Islet precursor cell (in vitro differentiated cells): ENCODE results near the gene TXNDC11.
"Not testable (repeated sequence)": the region's sequence is repeated elsewhere in the genome, so short reads cannot be mapped to it uniquely, and the experiment has no call there.

Experiments used
- DNase-seq: peaks from one replicate; pipeline ENCODE4 v3.0.0-alpha.2; 2018

TXNDC11 gene

DNA sequence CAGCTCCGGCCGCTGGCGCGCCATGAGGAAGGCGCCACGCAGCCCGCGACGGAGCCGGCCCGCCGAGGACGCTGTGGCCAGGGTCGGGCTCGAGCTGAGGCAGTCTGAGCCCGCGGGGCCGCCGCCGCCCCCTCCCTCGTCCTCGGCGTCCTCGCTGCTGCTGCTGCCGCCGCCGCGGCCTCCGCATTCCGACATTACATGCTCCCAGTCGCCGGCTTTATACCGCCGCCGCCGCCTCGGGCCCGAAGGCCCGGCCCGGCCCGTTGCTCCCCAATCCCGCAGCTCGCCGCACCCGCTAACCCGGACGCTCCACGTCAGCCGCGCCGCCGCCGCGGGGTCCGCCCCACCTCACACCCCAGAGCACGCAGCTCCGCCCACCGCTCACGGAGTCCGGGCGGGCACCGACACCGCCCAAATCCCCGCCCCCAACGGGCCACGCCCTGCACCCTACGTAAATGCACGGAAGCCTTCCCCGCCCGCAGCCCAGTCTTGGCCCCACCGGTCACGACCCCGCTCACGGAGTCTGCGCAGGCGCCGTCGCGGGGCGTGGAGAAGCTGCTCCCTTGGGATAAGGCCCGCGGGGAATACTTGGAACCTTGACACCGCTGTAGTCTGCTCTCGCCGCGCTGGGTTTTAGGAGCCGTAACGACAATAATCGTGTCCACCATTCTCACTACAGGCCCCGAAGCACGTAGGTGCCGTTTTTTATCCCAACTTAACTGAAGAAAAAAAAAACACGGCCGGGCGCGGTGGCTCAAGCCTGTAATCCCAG is at the start of gene TXNDC11:
TXNDC11 (minus strand) TSS at position 322 of the 772 bp plus-strand sequence; CDS start at position 195, 127 bp downstream.
- DNase-seq: peak; percentile 99

DNA sequence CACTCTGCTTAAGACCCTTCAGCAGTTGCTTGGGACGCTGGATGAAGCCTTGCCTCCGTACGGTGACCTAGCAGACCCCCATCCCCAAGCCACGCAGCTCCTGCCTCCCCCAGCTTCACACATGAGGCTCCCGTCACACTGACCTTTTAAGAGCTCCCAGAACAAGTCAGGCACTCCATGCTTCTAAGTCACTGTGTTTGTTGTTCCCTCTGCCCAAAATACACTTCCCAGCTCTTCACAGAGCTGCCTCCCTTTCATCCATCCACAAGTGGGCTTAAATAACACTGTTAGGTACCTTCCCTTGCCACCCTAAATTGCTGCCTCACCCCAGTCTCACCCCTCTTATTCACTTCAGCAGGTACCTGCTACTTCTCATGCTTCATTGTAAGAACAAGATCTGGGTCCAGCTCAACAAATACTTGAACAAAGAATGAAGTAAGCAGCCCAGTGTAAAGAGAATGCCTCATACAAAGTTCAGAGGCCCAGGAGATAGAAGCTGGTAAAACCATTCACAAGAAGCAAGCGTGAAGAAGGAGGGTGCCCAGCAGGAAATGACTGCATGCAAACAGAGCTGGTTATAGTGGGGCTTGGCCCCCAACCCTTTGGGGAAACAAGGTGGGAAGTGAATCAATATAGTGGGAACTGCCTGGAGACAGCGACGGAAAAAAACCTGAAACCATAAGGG is 48.6 kb upstream of the TXNDC11 start:
- DNase-seq: no peak

DNA sequence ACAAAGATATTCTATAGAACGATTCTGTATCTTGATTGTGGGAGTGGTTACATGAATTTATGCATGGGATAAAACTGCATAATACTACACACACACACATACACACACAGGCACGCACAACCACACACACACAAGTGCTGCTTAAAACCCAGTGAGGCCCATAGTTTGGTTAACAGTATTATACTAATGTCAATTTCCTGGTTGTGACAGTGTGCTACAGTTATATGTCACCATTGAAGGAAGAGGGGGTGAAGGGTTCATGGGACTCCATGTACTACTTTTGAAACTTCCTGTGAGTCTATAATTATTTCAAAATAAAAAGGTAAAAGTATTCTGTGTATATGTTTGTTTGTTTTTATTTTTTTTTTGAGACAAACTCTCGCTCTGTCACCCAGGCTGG is 46.3 kb upstream of the TXNDC11 start:
- no peak for DNase-seq

DNA sequence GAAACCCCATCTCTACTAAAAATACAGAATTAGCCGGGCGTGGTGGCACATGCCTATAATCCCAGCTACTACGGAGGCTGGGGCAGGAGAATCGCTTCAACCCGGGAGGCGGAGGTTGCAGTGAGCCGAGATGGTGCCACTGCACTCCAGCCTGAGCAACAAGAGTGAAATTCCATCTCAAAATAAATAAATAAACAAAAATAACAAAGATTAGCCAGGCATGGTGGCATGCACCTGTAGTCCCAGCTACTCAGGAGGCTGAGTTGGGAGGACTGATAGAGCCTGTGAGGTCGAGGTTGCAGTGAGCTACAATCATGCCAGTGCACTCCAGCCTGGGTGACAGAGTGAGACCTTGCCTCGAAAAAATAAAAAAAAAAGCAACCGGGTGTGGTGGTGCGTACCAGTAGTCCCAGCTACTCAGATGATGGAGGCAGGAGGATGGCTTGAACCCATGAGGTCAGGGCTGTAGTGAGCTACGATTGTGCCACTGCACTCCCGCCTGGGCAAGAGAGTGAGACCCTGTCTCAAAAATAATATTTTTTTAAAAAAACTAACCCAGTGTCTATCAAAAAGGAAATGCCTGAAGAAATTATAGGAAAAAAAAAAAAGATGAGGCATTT is 42.4 kb upstream of the TXNDC11 start:
- DNase-seq: not testable (repeated sequence)

DNA sequence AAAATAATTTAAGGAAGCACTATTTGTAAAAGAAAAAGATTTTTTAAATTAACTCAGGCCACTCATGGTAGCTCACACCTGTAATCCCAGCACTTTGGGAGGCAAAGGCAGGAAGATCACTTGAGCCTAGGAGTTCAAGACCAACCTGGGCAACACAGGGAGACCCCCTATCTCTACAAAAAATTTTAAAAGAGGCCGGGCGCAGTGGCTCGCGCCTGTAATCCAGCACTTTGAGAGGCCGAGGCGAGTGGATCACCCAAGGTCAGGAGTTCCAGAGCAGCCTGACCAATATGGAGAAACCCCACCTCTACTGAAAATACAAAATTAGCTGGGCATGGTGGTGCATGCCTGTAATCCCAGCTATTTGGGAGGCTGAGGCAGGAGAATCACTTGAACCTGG is 41.7 kb upstream of the TXNDC11 start:
- DNase-seq: not testable (repeated sequence)

DNA sequence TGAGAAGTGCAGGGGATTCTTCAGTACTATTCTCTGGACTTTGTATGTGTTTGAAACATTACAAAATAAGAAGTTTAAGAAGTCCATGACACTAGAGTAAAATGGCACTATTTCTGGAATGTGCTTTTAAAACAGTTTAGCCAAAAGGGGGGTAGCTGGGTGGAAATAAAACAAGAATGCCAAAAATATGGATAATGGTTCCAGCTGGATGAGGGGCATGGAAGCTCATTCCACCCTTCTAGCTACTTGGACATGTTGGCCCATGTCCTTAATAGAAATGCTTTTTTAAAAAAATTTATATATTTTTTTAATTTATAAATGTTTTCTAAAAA is 41.3 kb upstream of the TXNDC11 start:
- no peak for DNase-seq

DNA sequence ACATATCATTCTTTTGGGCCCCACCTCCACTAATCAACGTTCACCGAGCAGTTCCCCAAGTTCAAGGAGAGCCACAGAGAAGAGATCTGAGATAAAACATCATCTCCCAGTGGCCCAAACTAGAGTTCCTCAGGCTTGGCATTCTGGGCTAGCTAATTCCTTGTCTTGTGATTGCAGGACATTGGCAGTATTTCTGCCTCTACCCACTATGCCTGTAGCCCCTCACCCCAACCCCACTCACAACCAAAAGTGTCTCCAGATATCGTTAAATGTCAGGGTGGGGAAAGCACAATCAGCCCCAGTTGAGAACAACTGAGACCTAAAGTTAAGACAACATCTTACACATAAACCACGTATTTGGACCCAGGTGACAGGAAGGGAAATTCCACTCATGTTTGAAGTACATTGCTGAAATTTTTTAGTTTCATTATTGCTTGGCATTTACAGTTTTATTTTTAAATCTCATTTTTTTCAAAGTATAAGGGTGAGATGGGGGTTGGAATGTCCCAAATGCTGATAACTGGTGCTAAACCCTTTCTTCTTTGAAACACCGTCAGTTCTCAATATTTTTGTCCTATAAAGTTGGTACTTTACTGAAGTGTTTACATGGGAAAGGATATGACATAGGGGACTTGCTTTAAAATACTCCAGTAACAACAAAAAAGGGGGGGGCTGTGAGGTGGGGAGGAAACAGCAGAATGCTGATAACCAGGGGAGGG is 40.8 kb upstream of the TXNDC11 start:
- no peak for DNase-seq

DNA sequence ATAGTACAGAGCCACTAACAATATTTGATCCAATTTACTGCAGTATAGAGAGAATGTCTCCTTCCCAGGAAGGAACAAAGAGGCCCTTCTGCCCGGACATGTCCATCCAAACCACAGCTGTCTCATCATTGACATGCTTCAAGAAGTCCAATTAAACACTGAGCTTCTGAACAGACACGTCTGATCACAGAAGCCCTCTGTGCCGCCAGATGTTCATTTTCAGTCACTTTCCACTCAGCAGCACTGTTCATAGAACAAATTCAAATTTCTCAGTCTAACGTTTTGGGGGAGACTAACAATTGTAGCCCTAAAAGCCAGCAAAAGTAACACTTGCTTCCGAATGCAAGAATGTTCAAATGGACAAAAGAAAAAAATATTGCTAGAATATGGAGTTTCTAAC is 39.1 kb upstream of the TXNDC11 start:
- no peak for DNase-seq

DNA sequence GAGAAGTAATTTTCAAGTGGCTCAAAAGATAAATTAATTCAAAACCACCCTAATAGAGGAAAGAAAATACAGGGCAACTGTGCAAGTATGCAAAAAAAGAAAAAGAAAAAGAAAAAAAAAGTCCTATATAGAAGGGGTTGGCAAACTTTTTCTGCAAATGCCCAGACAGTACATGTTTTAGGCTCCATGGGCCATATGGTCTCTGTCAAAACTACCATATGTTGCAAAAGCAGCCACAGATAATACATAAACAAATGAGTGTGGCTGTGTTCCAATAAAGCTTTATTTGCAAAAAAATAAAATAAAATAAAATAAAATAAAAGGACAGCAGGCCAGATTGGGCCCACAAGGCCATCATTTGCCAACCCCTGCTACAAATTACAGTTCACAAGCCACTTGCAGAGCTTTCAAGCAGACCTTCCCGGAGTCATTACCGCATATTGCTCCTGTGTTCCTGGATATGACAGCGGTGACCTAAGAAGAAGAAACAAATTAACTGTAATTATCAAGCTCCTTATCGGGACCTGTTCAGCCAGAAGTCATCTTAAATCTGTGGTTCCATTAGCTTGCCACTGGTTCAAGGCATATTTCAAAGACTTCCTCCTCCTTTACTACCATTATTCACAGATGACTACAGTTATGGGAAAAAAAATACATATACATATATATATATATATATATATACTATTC is 38.5 kb upstream of the TXNDC11 start:
- no peak for DNase-seq

GRCh38 chr16:11779074-11779473 is 36.4 kb upstream of the TXNDC11 start:
- DNase-seq: no peak

DNA sequence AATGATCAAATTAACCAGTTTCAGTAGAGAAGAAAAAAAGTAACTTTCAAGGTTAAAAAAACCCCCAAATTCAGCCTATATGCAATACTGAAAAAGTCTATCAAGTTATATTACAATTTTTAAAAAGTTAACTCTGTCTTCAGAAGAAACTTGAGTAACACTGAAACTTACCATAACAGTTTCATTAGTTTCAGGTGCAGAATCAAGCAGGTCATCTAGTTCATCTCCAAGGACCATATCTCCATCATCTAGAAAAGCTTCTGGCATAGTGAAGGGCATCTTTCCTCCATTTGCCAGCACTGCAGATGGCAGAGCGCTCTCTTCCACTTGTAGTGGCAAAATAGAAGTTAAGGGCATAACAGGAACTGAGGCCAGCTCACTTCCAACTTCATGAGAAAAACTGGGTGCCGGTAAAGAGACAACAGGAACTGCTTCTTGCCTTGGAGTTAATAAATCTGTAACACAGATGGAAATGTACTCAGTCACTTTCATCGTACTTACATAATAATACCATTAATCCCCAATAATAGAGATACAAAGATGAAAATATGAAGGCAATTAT is 31.5 kb upstream of the TXNDC11 start:
- no peak for DNase-seq

DNA sequence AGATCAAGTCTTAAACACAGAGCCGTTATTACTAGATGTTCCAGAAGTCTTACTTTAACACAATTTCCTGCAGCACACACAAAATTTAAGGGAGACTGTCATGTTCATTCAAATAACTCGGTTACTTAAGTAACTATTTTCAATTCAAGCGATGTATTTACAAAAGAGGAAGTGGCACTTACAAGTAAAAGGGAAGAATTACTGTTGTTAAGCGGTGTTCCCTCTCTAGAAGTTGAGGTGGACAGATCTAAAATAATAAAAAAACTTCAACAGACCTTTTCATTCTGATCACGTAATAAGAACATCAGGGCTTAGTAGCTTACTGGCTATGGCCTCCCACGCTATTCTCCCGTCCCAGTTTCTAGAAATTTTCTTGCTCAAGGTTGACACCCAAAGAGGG is 26.2 kb upstream of the TXNDC11 start:
- DNase-seq: no peak

DNA sequence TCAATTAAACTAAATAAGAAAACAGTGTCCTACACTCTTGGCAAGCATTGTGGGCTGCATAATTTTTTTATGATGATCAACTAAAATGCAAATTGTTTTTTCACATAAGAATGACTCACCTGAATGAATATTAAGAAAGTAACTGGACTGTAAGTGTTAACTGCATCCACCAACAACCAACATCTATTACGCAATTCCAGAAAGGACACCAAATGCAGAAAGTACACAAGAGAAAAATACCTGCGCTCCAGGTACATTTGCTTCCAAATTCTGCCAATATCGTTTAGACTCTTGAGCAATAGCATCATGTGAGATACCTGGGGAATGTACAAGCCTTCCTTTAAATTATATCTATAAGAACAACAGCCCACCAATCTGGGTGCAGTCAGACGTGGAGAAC is 19.8 kb upstream of the TXNDC11 start:
- DNase-seq: no peak

DNA sequence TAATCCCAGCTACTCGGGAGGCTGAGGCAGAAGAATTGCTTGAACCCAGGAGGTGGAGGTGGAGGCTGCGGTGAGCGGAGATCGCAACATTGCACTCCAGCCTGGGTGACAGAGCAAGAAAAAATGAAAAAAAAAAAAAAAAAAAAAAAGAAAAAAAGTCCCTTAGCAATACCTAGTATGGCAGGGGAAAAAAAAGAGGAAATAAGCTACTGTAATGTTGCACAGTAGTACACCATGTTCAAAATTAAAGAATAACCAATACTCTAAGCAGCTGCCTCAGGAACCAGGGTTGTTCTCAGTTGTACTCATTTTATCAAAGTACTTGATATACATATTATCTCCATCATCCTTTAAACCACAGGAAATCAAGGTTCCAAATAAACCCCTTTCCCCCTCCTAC is 17.3 kb upstream of the TXNDC11 start:
- no peak for DNase-seq

GRCh38 chr16:11759163-11759834 is 16.6 kb upstream of the TXNDC11 start:
- DNase-seq: no peak

DNA sequence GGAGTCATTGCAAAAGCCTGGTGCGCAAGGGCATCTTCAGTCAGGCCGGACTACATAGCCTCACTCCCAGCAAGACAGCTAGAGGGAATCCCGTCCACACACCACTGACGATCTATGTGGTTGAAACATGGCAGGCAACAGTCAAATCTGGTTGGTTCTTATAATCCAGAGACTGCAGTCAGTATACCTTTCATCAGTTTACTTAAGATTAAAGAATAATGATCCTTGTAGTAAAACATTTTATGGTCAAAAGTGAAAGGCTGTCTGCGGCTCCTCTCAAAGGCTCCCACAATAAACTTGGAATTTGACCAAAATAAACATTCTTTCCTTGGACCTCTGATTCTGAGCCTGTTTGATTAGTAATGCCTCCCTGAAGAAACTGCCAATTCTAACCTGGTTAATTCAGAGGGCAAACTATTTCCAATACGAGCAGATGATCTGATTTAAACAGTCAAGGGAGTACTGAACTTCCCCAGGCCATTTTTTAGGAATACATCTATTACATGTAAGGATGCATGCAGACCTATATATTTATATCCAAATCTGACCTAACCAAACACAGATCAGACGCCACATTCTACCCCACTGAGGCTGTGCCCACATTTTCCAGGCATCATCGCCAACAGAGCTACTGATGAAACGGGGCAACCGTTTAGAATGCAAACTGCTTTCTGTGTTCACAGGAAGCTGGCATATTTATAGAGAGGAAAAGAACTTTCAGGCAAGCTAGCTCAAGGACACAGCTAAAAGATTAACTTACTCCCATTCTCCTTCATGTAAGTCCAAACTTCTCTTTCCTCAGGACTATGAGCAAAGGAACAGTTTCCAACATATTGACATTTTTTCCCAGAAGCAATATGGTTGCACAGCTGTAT is 15.3 kb upstream of the TXNDC11 start:
- DNase-seq: no peak

DNA sequence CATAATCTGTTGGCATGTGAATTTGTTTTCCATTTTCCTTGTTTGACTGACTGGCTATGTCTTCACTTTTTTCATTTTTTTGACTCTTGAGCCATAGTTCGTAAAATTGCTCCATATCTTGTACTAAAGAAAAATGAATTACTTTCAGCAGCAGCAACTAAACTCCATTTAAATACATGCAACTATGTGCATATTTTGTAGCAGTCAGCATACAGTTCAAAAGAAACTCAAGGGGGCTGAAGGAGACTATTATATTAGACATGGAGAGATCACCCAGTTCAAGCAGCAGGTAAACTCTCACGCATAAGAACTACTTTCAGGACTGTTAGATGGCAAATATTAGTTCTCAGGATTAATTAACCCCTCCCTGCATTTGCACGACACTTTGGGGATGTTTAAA is 13.6 kb upstream of the TXNDC11 start:
- DNase-seq: no peak

GRCh38 chr16:11755022-11755760 is 12.5 kb upstream of the TXNDC11 start:
- no peak for DNase-seq

GRCh38 chr16:11752856-11753255 is 10.2 kb upstream of the TXNDC11 start:
- no peak for DNase-seq

DNA sequence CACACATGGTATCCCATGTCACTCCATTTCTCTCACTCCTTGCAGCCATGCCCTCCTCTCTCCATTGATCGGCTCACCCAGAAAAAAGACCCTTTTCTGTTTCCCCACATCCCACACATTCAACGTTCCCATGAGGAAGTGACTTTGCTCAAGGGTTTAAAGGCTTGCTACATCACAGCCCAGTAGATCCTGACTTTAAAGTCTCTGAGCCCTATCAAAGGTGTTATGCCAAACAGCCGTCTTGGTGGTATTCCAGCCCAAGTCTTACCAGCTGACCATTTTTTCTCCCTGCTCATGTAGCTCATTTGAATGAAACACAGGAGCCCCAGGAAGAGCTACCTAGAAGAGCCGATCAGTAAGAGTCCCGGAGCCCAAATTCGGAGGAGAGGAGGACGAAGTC is 7.4 kb upstream of the TXNDC11 start:
- DNase-seq: no peak
